ENCODE data around the gene OPTN.
A peak's percentile ranks its signal among the peaks of the same experiment; 100 is the strongest.

OPTN gene

DNA sequence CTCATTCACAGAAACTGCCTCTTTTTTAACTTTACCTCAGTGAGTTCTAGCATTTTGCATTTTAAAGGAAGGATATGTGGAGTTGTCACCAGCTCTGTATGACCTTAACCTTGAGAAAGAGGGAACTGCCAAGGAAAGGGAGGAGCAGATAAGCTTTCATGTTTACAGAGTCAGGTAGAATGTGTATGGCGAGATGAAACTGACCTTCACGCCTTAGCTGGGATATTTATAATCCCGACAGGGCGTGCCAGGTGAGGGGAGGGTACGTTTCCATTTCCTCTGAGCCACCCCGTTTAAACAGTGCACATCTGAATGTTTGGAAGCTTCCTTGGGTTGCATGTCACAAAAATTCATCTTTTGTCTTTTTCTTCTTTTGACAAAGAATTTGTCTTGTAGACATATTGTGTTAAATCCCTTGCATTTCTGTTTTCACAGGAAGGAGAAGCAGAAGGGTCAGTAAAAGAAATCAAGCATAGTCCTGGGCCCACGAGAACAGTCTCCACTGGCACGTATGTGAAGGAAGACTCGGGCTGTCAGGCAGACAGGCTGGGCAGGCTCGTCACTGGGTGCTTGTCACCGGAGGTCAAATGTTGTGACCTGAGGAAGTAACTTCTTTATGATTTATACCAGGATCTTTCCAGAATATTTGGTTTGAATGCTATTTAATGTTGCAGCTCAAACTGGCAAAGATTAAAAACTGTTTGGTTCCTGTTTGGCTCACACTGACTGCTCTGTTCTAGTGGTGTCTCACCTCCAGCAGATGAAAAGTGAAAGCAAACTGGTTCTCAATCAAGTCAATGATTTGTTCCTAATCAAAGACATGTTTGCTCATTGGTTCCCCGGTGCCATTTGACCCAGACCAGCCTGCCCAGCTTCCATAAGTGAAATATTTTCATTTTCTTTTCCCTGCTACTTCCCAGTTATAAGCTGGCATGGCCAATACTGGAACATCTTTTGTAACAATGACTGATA, 16.2 kb downstream of the OPTN start:
- H3K4me3 ChIP-seq (ENCODE audit: low read depth in 1 of 5, low read length in 5 of 5), result no peak overlapping the region
- peak overlapping the region; percentile 69 for H3K27ac ChIP-seq (ENCODE audit: low read depth, low read length)
- no peaks in the 10 kb centered on the region for H3K27me3 ChIP-seq (ENCODE audit: control insufficient read depth in 5 of 5, insufficient read depth in 4 of 5, low read length in 5 of 5)
- peaks cover 4 to 26% (median 24%) of the 10 kb centered on the region in 5 donors for H3K4me1 ChIP-seq (ENCODE audit: control insufficient read depth in 5 of 5, insufficient read depth in 5 of 5, low read length in 5 of 5)
- H3K9ac ChIP-seq (ENCODE audit: low read length in 5 of 5), result peak overlapping the region in 2 of 5 donors; percentile 28
- H3K36me3 ChIP-seq (ENCODE audit: control insufficient read depth in 5 of 5, insufficient read depth in 5 of 5, low read length in 5 of 5), result peaks cover 25 to 71% (median 63%) of the 10 kb centered on the region in 5 donors
- H3K9me3 ChIP-seq (ENCODE audit: control insufficient read depth in 5 of 5, low read length in 5 of 5), result no peaks in the 10 kb centered on the region

DNA sequence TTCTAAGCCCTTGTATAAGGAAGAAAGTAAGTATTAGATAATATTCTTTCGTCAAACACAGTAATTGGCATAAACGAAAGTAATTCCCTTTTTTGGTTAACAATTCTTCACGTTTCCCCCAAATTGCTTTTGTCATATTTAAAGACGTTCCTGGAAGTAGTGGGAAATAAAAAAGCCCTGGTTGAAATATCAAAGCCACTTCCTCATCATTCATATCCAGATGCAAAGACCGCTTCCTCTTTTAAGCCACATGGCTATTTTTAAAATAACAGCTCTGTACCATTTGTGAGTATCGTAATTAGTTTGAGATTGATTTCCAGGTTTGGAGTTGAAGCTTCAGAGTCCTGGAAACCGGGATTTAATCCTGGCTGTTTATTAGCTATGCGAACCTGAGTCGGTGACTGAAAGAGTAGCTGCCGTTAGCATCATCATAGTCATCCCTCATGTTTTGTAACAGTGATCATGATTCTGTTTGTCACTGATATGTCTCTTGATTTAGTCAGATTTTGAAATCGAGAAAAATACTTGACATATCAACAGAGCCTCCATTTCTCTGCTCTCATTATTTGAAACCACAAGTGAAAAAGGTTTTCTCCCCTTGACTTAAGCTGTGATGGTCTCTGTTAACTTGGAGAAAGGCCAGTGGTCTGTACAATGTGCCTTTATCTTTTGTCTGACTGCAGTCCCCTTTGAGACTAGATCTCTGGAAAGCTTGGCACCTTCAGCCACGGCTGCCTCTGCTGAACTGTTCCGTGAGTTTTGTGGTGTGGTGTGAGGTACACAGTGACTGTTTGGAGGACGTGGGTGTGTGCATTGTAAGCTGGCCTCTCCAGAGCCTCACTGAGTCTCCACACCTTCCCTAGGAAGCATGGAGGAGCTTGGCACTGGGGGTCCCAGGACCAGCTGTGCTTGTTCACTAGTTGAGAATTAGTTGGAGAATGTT, 18.1 kb downstream of the OPTN start:
- H3K9ac ChIP-seq (ENCODE audit: low read length in 5 of 5), result no peak overlapping the region
- H3K36me3 ChIP-seq (ENCODE audit: control insufficient read depth in 5 of 5, insufficient read depth in 5 of 5, low read length in 5 of 5), result peaks cover 29 to 72% (median 57%) of the 10 kb centered on the region in 5 donors
- peak overlapping the region in 1 of 5 donors; percentile 19 for H3K4me3 ChIP-seq (ENCODE audit: low read depth in 1 of 5, low read length in 5 of 5)

GRCh38 chr10:13118784-13119410, 18.9 kb downstream of the OPTN start:
- Histone ChIP-seq H3K36me3 (ENCODE audit: control insufficient read depth in 5 of 5, insufficient read depth in 5 of 5, low read length in 5 of 5) (peaks cover 37 to 72% (median 57%) of the 10 kb centered on the region in 5 donors), H3K4me1 (ENCODE audit: control insufficient read depth in 5 of 5, insufficient read depth in 5 of 5, low read length in 5 of 5) (peaks cover 4 to 39% (median 36%) of the 10 kb centered on the region in 5 donors), H3K9me3 (ENCODE audit: control insufficient read depth in 5 of 5, low read length in 5 of 5) (no peaks in the 10 kb centered on the region), H3K27me3 (ENCODE audit: control insufficient read depth in 5 of 5, insufficient read depth in 4 of 5, low read length in 5 of 5) (no peaks in the 10 kb centered on the region), H3K4me3 (ENCODE audit: low read depth in 1 of 5, low read length in 5 of 5) (no peak overlapping the region), H3K9ac (ENCODE audit: low read length in 5 of 5) (no peak overlapping the region), H3K27ac (ENCODE audit: low read depth, low read length) (peak overlapping the region; percentile 51)

More for the DNA sequence above, 18.1 kb downstream of the OPTN start:
- Histone ChIP-seq H3K9me3 (ENCODE audit: control insufficient read depth in 5 of 5, low read length in 5 of 5) (no peaks in the 10 kb centered on the region), H3K4me1 (ENCODE audit: control insufficient read depth in 5 of 5, insufficient read depth in 5 of 5, low read length in 5 of 5) (peaks cover 4 to 39% (median 36%) of the 10 kb centered on the region in 5 donors), H3K27ac (ENCODE audit: low read depth, low read length) (peak overlapping the region; percentile 51), H3K27me3 (ENCODE audit: control insufficient read depth in 5 of 5, insufficient read depth in 4 of 5, low read length in 5 of 5) (no peaks in the 10 kb centered on the region)

GRCh38 chr10:13120786-13121499, 21.0 kb downstream of the OPTN start:
- Histone ChIP-seq H3K9me3 (ENCODE audit: control insufficient read depth in 5 of 5, low read length in 5 of 5) (no peaks in the 10 kb centered on the region), H3K4me3 (ENCODE audit: low read depth in 1 of 5, low read length in 5 of 5) (no peak overlapping the region), H3K27ac (ENCODE audit: low read depth, low read length) (peak overlapping the region; percentile 45), H3K9ac (ENCODE audit: low read length in 5 of 5) (no peak overlapping the region), H3K36me3 (ENCODE audit: control insufficient read depth in 5 of 5, insufficient read depth in 5 of 5, low read length in 5 of 5) (peaks cover 47 to 82% (median 72%) of the 10 kb centered on the region in 5 donors), H3K27me3 (ENCODE audit: control insufficient read depth in 5 of 5, insufficient read depth in 4 of 5, low read length in 5 of 5) (no peaks in the 10 kb centered on the region), H3K4me1 (ENCODE audit: control insufficient read depth in 5 of 5, insufficient read depth in 5 of 5, low read length in 5 of 5) (peaks cover 3 to 38% (median 35%) of the 10 kb centered on the region in 5 donors)

GRCh38 chr10:13121500-13121854, 21.5 kb downstream of the OPTN start:
- Histone ChIP-seq H3K9ac (ENCODE audit: low read length in 5 of 5) (no peak overlapping the region), H3K27me3 (ENCODE audit: control insufficient read depth in 5 of 5, insufficient read depth in 4 of 5, low read length in 5 of 5) (no peaks in the 10 kb centered on the region), H3K4me3 (ENCODE audit: low read depth in 1 of 5, low read length in 5 of 5) (no peak overlapping the region), H3K36me3 (ENCODE audit: control insufficient read depth in 5 of 5, insufficient read depth in 5 of 5, low read length in 5 of 5) (peaks cover 47 to 81% (median 70%) of the 10 kb centered on the region in 5 donors), H3K9me3 (ENCODE audit: control insufficient read depth in 5 of 5, low read length in 5 of 5) (no peaks in the 10 kb centered on the region), H3K4me1 (ENCODE audit: control insufficient read depth in 5 of 5, insufficient read depth in 5 of 5, low read length in 5 of 5) (peaks cover 2 to 38% (median 33%) of the 10 kb centered on the region in 5 donors), H3K27ac (ENCODE audit: low read depth, low read length) (peak overlapping the region; percentile 45)

DNA sequence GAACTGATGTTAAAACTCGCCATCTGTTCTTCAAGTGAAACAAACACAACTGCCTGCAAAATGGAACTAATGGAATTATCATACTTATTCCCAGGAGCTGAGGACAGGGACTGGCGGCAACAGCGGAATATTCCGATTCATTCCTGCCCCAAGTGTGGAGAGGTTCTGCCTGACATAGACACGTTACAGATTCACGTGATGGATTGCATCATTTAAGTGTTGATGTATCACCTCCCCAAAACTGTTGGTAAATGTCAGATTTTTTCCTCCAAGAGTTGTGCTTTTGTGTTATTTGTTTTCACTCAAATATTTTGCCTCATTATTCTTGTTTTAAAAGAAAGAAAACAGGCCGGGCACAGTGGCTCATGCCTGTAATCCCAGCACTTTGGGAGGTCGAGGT, 36.7 kb downstream of the OPTN start:
- Histone ChIP-seq H3K9me3 (ENCODE audit: control insufficient read depth in 5 of 5, low read length in 5 of 5) (no peaks in the 10 kb centered on the region), H3K4me1 (ENCODE audit: control insufficient read depth in 5 of 5, insufficient read depth in 5 of 5, low read length in 5 of 5) (no peaks in the 10 kb centered on the region), H3K4me3 (ENCODE audit: low read depth in 1 of 5, low read length in 5 of 5) (no peak overlapping the region), H3K27me3 (ENCODE audit: control insufficient read depth in 5 of 5, insufficient read depth in 4 of 5, low read length in 5 of 5) (no peaks in the 10 kb centered on the region), H3K27ac (ENCODE audit: low read depth, low read length) (no peak overlapping the region), H3K36me3 (ENCODE audit: control insufficient read depth in 5 of 5, insufficient read depth in 5 of 5, low read length in 5 of 5) (peaks cover 47 to 89% (median 76%) of the 10 kb centered on the region in 5 donors), H3K9ac (ENCODE audit: low read length in 5 of 5) (no peak overlapping the region)

GRCh38 chr10:13139150-13139549, 39.2 kb downstream of the OPTN start:
- Histone ChIP-seq H3K4me1 (ENCODE audit: control insufficient read depth in 5 of 5, insufficient read depth in 5 of 5, low read length in 5 of 5) (no peaks in the 10 kb centered on the region), H3K27ac (ENCODE audit: low read depth, low read length) (no peak overlapping the region), H3K36me3 (ENCODE audit: control insufficient read depth in 5 of 5, insufficient read depth in 5 of 5, low read length in 5 of 5) (peaks cover 38 to 71% (median 62%) of the 10 kb centered on the region in 5 donors), H3K9ac (ENCODE audit: low read length in 5 of 5) (no peak overlapping the region), H3K9me3 (ENCODE audit: control insufficient read depth in 5 of 5, low read length in 5 of 5) (no peaks in the 10 kb centered on the region), H3K27me3 (ENCODE audit: control insufficient read depth in 5 of 5, insufficient read depth in 4 of 5, low read length in 5 of 5) (no peaks in the 10 kb centered on the region), H3K4me3 (ENCODE audit: low read depth in 1 of 5, low read length in 5 of 5) (no peak overlapping the region)

GRCh38 chr10:13139676-13140075, 39.7 kb downstream of the OPTN start:
- peaks cover 39 to 65% (median 60%) of the 10 kb centered on the region in 5 donors for H3K36me3 ChIP-seq (ENCODE audit: control insufficient read depth in 5 of 5, insufficient read depth in 5 of 5, low read length in 5 of 5)
- no peak overlapping the region for H3K9ac ChIP-seq (ENCODE audit: low read length in 5 of 5)
- H3K4me1 ChIP-seq (ENCODE audit: control insufficient read depth in 5 of 5, insufficient read depth in 5 of 5, low read length in 5 of 5), result no peaks in the 10 kb centered on the region
- no peaks in the 10 kb centered on the region for H3K9me3 ChIP-seq (ENCODE audit: control insufficient read depth in 5 of 5, low read length in 5 of 5)
- H3K4me3 ChIP-seq (ENCODE audit: low read depth in 1 of 5, low read length in 5 of 5), result no peak overlapping the region
- no peaks in the 10 kb centered on the region for H3K27me3 ChIP-seq (ENCODE audit: control insufficient read depth in 5 of 5, insufficient read depth in 4 of 5, low read length in 5 of 5)
- no peak overlapping the region for H3K27ac ChIP-seq (ENCODE audit: low read depth, low read length)

GRCh38 chr10:13140627-13141190, 40.7 kb downstream of the OPTN start:
- Histone ChIP-seq H3K9ac (ENCODE audit: low read length in 5 of 5) (no peak overlapping the region), H3K4me3 (ENCODE audit: low read depth in 1 of 5, low read length in 5 of 5) (no peak overlapping the region), H3K27ac (ENCODE audit: low read depth, low read length) (no peak overlapping the region), H3K4me1 (ENCODE audit: control insufficient read depth in 5 of 5, insufficient read depth in 5 of 5, low read length in 5 of 5) (no peaks in the 10 kb centered on the region), H3K27me3 (ENCODE audit: control insufficient read depth in 5 of 5, insufficient read depth in 4 of 5, low read length in 5 of 5) (no peaks in the 10 kb centered on the region), H3K9me3 (ENCODE audit: control insufficient read depth in 5 of 5, low read length in 5 of 5) (no peaks in the 10 kb centered on the region), H3K36me3 (ENCODE audit: control insufficient read depth in 5 of 5, insufficient read depth in 5 of 5, low read length in 5 of 5) (peaks cover 31 to 55% (median 50%) of the 10 kb centered on the region in 5 donors)

All from subcutaneous abdominal adipose tissue (tissue), 5 donors.